Muscle layer of colon (tissue), 2 donors: ENCODE results near the gene CDH15.
"Not testable (repeated sequence)": the region's sequence is repeated elsewhere in the genome, so short reads cannot be mapped to it uniquely, and the experiment has no call there.

Source experiments
- H3K27ac ChIP-seq: one replicate; pipeline ENCODE4 v1.7.0; 2013; ENCODE audit warnings: low read depth, mild to moderate bottlenecking, low read length, moderate library complexity
- H3K27me3 ChIP-seq, 2 donors: one replicate each; pipeline ENCODE4 v1.7.0; 2013; ENCODE audit warnings: low read length in 2 of 2, mild to moderate bottlenecking in 2 of 2; ENCODE audit not compliant: insufficient read depth in 2 of 2, control insufficient read depth in 1 of 2
- H3K36me3 ChIP-seq: one replicate; pipeline ENCODE4 v1.7.0; 2013; ENCODE audit warnings: mild to moderate bottlenecking, low read length; ENCODE audit not compliant: insufficient read depth
- H3K4me1 ChIP-seq: one replicate; pipeline ENCODE4 v1.7.0; 2013; ENCODE audit warnings: mild to moderate bottlenecking, low read length; ENCODE audit not compliant: insufficient read depth
- H3K4me3 ChIP-seq, 2 donors: one replicate each; pipeline ENCODE4 v1.7.0; 2013; ENCODE audit warnings: low read length in 2 of 2, low read depth in 1 of 2, mild to moderate bottlenecking in 1 of 2, moderate library complexity in 1 of 2
- H3K9ac ChIP-seq: one replicate; pipeline ENCODE4 v1.7.0; 2013; ENCODE audit warnings: low read length
- H3K9me3 ChIP-seq: one replicate; pipeline ENCODE4 v1.7.0; 2013; ENCODE audit warnings: mild to moderate bottlenecking, low read length
- donor health status: abdominal sarcoma.
- donor health status: Adenocarcinoma of cecum.

CDH15 gene

DNA sequence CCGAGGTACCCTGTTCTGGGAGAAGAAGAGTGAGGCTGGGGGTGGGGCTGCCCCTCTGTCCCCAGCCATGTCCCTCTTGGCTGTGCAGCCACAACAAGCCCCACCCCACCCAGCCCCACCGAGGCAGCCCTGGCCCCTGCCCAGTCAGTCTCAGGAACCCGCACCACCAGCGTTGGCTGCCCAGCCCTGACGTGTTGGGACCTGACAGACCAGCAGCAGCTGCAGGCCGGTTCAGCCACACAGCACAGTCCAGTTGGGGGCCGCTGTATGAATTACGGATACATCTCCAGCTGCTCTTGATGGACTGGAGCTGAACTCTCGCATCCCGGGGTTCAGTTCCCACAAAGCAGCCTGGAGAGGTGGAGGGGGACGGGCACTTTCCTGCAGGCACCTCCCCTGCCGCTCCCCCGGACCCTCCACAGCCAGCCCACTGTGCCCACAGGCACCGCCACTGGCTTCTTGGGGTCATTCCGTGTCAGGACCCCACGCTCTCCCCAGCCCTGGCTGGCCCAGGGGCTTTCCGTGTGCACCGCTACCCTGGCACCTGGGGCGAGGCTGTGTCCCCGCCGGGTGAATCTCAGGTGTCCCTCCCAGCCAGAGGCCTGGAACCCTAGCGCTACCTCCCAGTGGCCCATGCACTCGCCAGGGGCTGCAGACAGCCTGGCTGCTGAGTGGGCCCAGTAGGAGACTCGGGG is 7.1 kb downstream of the CDH15 start:
- H3K4me3 ChIP-seq: no peak overlapping the region

DNA sequence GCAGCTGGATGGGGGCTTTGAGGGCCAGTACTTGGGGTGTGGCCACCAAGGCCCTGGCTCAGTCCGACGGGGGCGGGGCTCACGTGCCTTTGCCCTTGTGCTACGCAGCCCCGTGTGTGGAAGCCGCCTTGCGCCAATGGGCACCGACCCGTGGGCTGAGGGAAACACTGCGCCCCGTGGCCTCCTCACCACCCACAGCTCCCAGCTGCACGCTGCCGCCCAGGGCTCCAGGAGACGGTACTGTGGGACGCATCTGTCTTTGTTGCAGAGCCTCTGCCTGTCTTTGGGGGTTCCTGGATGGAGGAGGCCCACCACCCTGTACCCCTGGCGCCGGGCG is 7.6 kb downstream of the CDH15 start:
- no peak overlapping the region for H3K27ac ChIP-seq
- no peaks in the 10 kb centered on the region for H3K4me1 ChIP-seq
- no peak overlapping the region for H3K9ac ChIP-seq
- no peaks in the 10 kb centered on the region for H3K36me3 ChIP-seq
- no peaks in the 10 kb centered on the region for H3K9me3 ChIP-seq
- H3K4me3 ChIP-seq: no peak overlapping the region
- peaks cover 0 to 33% of the 10 kb centered on the region in 2 donors for H3K27me3 ChIP-seq

More for the DNA sequence above, 7.1 kb downstream of the CDH15 start:
- H3K9me3 ChIP-seq: no peaks in the 10 kb centered on the region
- H3K4me1 ChIP-seq: no peaks in the 10 kb centered on the region
- no peak overlapping the region for H3K27ac ChIP-seq
- H3K27me3 ChIP-seq: peaks cover 0 to 35% of the 10 kb centered on the region in 2 donors
- no peaks in the 10 kb centered on the region for H3K36me3 ChIP-seq
- no peak overlapping the region for H3K9ac ChIP-seq

DNA sequence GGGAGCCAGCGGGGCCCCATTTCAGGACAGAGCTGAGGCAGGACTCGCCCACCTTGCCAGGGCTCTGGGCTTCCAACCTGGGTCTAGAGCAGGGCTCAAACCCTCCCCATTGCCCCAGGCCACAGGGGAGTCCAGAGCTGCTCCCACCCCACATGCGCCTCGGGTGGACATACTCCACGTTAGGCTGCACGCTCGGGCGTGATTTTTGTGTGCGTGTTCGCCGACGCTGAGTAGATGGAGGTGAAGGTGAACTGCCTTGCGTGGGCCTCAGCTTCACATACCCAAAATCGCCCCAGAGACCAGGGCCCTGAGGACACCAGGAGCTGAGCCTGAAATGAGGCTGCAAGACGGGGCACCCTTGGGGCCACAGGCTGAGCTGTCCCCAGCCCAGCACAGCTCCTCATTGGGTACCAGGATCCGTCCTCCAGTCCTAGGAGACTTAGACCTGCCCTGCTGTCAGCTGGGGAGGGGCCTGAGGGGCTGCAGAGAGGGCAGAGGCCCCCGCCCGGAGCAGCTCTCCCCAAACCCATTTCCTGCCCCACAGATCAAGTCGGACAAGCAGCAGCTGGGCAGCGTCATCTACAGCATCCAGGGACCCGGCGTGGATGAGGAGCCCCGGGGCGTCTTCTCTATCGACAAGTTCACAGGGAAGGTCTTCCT is 8.2 kb downstream of the CDH15 start:
- no peak overlapping the region for H3K4me3 ChIP-seq
- H3K9ac ChIP-seq: no peak overlapping the region
- H3K27ac ChIP-seq: no peak overlapping the region
- no peaks in the 10 kb centered on the region for H3K4me1 ChIP-seq
- no peaks in the 10 kb centered on the region for H3K36me3 ChIP-seq
- H3K9me3 ChIP-seq: no peaks in the 10 kb centered on the region
- peaks cover 0 to 33% of the 10 kb centered on the region in 2 donors for H3K27me3 ChIP-seq

DNA sequence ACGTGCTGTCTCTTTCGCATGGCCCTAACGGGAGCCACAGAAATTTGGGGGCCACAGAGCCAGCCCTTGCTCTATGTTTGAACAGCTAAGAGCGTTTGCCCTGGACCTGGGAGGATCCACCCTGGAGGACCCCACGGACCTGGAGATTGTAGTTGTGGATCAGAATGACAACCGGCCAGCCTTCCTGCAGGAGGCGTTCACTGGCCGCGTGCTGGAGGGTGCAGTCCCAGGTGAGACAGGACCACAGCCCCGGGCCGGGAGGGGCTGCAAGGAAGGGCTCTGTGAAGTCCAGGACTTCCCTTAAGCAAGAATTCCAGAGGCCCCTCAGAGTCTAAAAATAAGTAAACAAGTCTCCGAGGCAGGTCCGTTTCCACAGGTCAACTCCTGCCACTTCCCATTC is 11.9 kb downstream of the CDH15 start:
- H3K9ac ChIP-seq: no peak overlapping the region
- no peaks in the 10 kb centered on the region for H3K36me3 ChIP-seq
- peaks cover 0 to 21% of the 10 kb centered on the region in 2 donors for H3K27me3 ChIP-seq
- no peak overlapping the region for H3K27ac ChIP-seq
- no peaks in the 10 kb centered on the region for H3K4me1 ChIP-seq
- no peaks in the 10 kb centered on the region for H3K9me3 ChIP-seq
- H3K4me3 ChIP-seq: no peak overlapping the region

DNA sequence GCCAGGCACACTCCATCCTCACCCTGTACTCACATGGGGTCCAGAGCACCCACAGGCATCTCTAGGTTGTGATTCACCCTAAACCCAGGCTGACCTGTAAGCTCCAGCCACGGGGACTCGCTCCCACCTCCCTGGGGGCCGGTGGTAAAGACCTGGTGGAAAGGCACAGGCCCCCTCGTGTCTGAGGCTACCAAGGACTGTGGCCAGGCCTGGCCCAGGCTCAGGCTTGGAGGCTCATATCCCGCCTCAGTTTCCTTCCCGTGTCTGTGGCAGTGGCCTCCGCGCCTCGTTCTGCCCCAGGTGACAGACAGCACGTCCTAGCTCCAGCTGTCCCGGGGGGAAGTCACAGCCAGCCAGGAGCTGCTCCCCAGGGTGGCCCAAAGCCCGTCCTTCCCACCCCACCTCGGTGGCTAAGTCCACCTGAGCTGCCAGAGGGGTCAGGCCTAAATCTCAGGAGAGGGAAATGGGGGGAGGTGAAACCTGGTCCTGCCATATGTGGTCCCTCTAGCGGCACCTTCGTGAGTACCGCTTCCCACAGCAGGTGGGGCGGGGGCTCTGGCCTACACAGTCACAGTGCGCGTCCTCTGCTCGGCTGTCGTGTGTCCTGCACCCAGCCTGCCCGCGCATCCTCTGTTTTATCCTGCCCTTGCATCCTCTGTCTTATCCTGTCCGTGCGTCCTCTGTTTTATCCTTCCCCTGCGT is 12.6 kb downstream of the CDH15 start:
- no peak overlapping the region for H3K27ac ChIP-seq
- H3K4me3 ChIP-seq: no peak overlapping the region
- no peak overlapping the region for H3K9ac ChIP-seq
- H3K9me3 ChIP-seq: no peaks in the 10 kb centered on the region
- no peaks in the 10 kb centered on the region for H3K4me1 ChIP-seq
- H3K27me3 ChIP-seq: peaks cover 0 to 14% of the 10 kb centered on the region in 2 donors
- no peaks in the 10 kb centered on the region for H3K36me3 ChIP-seq

DNA sequence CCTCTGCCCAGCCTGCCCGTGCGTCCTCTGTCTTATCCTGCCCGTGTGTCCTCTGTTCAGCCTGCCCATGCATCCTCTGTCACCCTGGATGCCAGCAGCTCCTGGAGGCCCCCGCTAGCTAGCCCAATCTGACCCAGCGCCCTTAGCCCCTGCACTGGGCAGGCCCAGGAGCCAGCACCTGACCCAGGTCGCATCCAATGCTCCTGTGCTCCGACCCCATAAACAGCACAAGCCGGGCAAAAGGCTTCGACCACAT is 13.1 kb downstream of the CDH15 start:
- H3K27me3 ChIP-seq: peaks cover 0 to 14% of the 10 kb centered on the region in 2 donors
- H3K36me3 ChIP-seq: no peaks in the 10 kb centered on the region
- no peaks in the 10 kb centered on the region for H3K4me1 ChIP-seq
- no peak overlapping the region for H3K4me3 ChIP-seq
- no peak overlapping the region for H3K27ac ChIP-seq
- no peaks in the 10 kb centered on the region for H3K9me3 ChIP-seq
- H3K9ac ChIP-seq: no peak overlapping the region

DNA sequence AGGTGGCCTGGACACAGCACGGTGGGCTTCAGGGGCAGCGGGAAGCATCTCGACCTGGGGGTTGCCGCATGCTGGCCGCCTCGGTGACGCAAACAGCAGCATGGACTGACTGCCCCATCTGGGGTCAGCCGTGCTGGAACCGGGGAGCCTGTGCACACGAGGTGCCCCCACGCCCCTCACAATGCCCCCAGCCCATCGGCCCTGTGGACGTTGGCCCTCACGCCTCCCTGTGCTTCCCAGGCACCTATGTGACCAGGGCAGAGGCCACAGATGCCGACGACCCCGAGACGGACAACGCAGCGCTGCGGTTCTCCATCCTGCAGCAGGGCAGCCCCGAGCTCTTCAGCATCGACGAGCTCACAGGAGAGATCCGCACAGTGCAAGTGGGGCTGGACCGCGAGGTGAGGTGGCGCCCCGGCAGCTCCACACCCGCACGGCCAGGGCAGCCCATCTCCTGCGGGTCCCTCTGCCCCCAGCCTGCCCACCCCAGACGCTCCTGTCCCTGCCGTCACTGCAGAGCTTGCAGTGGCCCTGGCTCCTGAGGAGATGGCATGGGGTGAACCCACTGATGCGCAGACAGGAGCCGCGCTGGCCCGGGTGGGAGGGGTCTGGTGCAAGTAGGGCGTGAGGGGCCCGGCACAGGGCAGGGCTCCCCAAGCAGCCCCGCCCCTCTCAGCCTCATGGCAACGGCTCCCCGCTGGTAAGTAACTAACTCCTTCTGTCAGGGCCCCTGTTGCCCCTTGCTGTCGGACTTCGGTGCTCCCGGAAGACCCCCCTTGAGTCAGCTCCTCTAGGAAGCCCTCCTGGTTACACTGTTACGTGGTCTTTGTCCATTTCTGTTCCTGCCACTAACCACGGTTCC is 13.6 kb downstream of the CDH15 start:
- no peaks in the 10 kb centered on the region for H3K9me3 ChIP-seq
- H3K4me1 ChIP-seq: no peaks in the 10 kb centered on the region
- H3K4me3 ChIP-seq: no peak overlapping the region
- no peak overlapping the region for H3K9ac ChIP-seq
- H3K27me3 ChIP-seq: peaks cover 0 to 17% of the 10 kb centered on the region in 2 donors
- no peaks in the 10 kb centered on the region for H3K36me3 ChIP-seq
- H3K27ac ChIP-seq: no peak overlapping the region

DNA sequence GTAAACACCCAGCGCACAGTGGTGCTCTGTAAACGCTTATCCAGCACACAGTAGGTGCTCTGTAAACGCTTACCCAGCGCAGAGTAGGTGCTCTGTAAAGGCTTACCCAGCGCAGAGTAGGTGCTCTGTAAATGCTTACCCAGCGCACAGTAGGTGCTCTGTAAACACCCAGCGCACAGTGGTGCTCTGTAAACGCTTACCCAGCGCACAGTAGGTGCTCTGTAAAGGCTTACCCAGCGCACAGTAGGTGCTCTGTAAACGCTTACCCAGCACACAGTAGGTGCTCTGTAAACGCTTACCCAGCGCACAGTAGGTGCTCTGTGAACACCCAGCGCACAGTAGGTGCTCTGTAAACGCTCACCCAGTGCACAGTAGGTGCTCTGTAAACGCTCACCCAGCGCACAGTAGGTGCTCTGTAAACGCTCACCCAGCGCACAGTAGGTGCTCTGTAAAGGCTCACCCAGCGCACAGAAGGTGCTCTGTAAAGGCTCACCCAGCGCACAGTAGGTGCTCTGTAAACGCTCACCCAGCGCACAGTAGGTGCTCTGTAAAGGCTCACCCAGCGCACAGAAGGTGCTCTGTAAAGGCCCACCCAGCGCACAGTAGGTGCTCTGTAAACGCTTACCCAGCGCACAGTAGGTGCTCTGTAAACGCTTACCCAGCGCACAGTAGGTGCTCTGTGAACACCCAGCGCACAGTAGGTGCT is 14.5 kb downstream of the CDH15 start:
- not testable (repeated sequence) for H3K27ac ChIP-seq, H3K4me1 ChIP-seq, H3K9ac ChIP-seq, H3K9me3 ChIP-seq, H3K4me3 ChIP-seq, H3K36me3 ChIP-seq
- H3K27me3 ChIP-seq: peaks cover 4 to 26% of the 10 kb centered on the region in 2 donors

DNA sequence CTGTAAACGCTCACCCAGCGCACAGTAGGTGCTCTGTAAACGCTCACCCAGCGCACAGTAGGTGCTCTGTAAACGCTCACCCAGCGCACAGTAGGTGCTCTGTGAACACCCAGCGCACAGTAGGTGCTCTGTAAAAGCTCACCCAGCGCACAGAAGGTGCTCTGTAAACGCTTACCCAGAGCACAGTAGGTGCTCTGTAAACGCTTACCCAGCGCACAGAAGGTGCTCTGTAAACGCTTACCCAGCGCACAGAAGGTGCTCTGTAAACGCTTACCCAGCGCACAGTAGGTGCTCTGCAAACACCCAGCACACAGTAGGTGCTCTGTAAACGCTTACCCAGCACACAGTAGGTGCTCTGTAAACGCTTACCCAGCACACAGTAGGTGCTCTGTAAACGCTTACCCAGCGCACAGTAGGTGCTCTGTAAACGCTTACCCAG is 15.1 kb downstream of the CDH15 start:
- H3K27ac ChIP-seq, H3K9ac ChIP-seq, H3K36me3 ChIP-seq, H3K4me1 ChIP-seq, H3K4me3 ChIP-seq, H3K9me3 ChIP-seq: not testable (repeated sequence)
- H3K27me3 ChIP-seq: peaks cover 8 to 32% of the 10 kb centered on the region in 2 donors

DNA sequence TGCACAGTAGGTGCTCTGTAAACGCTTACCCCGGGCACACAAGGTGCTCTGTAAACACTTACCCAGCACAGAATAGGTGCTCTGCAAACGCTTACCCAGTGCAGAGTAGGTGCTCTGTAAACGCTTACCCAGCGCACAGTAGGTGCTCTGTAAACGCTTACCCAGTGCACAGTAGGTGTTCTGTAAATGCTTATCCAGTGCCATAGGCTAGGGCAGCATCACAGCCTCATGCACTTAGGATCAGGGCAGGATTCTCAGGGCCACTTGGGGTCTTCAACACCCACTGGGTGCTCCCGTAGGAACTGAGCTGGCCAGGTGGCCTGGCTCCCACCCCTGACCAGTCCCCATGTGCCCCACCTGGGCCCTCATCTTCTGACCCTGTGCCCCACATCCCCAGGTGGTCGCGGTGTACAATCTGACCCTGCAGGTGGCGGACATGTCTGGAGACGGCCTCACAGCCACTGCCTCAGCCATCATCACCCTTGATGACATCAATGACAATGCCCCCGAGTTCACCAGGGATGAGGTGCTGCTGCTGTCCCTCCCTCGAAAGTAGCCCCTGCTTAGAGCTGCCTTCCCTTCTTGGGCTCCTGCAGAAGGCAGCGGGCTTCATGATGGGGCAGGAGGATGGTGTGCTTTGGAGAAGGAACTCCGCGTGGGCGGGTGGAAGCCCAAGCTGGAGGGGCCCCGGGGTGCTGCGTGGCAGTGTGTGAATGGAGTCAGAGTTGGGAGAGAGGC is 15.7 kb downstream of the CDH15 start:
- no peaks in the 10 kb centered on the region for H3K4me1 ChIP-seq
- H3K9ac ChIP-seq: no peak overlapping the region
- H3K27ac ChIP-seq: no peak overlapping the region
- H3K9me3 ChIP-seq: no peaks in the 10 kb centered on the region
- H3K27me3 ChIP-seq: peaks cover 8 to 36% of the 10 kb centered on the region in 2 donors
- no peaks in the 10 kb centered on the region for H3K36me3 ChIP-seq
- H3K4me3 ChIP-seq: no peak overlapping the region
